RPMI8226 (cell line): ENCODE data around the gene METTL13.
"Not testable (repeated sequence)": the region's sequence is repeated elsewhere in the genome, so short reads cannot be mapped to it uniquely, and the experiment has no call there.

Experiments used
- DNase-seq: peaks from one replicate; pipeline ENCODE4 v3.0.0-alpha.2; 2015

Gene METTL13

GRCh38 chr1:171769754-171770153, 11.7 kb upstream of the METTL13 start:
- no peak for DNase-seq

GRCh38 chr1:171772312-171772711, 9.1 kb upstream of the METTL13 start:
- DNase-seq, result no peak

- DNase-seq, result no peak
Measured at GRCh38 chr1:171780583-171781175, 781 bp upstream of the METTL13 start.

- no peak for DNase-seq
Measured at GRCh38 chr1:171783816-171784530, 2.5 kb downstream of the METTL13 start.

GRCh38 chr1:171784784-171785183, 3.3 kb downstream of the METTL13 start:
- no peak for DNase-seq

- no peak for DNase-seq
Measured at GRCh38 chr1:171785766-171786165, 4.3 kb downstream of the METTL13 start.

GRCh38 chr1:171786534-171786933, 5.1 kb downstream of the METTL13 start:
- DNase-seq, result no peak

- no peak for DNase-seq
Measured at GRCh38 chr1:171787686-171788480, 6.4 kb downstream of the METTL13 start.

- DNase-seq, result no peak
Measured at GRCh38 chr1:171788696-171789095, 7.2 kb downstream of the METTL13 start.

- DNase-seq, result no peak
Measured at GRCh38 chr1:171790318-171790717, 8.9 kb downstream of the METTL13 start.

- DNase-seq, result no peak
Measured at GRCh38 chr1:171792656-171793369, 11.4 kb downstream of the METTL13 start.

GRCh38 chr1:171793636-171794035, 12.2 kb downstream of the METTL13 start:
- DNase-seq, result no peak

GRCh38 chr1:171794085-171794484, 12.6 kb downstream of the METTL13 start:
- no peak for DNase-seq

- DNase-seq, result no peak
Measured at GRCh38 chr1:171796592-171796991, 15.1 kb downstream of the METTL13 start.

- no peak for DNase-seq
Measured at GRCh38 chr1:171798311-171798710, 16.9 kb downstream of the METTL13 start.

GRCh38 chr1:171798765-171799164, 17.3 kb downstream of the METTL13 start:
- DNase-seq, result no peak

GRCh38 chr1:171799166-171799565, 17.7 kb downstream of the METTL13 start:
- no peak for DNase-seq

- DNase-seq, result not testable (repeated sequence)
Measured at GRCh38 chr1:171799698-171800097, 18.2 kb downstream of the METTL13 start.

GRCh38 chr1:171800342-171800741, 18.9 kb downstream of the METTL13 start:
- no peak for DNase-seq

GRCh38 chr1:171800851-171801250, 19.4 kb downstream of the METTL13 start:
- DNase-seq, result no peak

- DNase-seq, result peak; percentile 49
Measured at GRCh38 chr1:171801487-171801891, 20.0 kb downstream of the METTL13 start.

GRCh38 chr1:171802207-171802606, 20.7 kb downstream of the METTL13 start:
- DNase-seq, result no peak

- DNase-seq, result no peak
Measured at GRCh38 chr1:171803045-171803444, 21.6 kb downstream of the METTL13 start.
